GM19397 (cell line): ENCODE results near the gene NXF3.
"Not testable (repeated sequence)": the region's sequence is repeated elsewhere in the genome, so short reads cannot be mapped to it uniquely, and the experiment has no call there.

Experiments
- ATAC-seq: cut with Tn5 transposase; IDR thresholded peaks from one replicate; pipeline ENCODE4 v1.9.1; 2021; ENCODE audit warnings: mild to moderate bottlenecking, moderate library complexity; ENCODE audit not compliant: unreplicated experiment

NXF3 gene, protein sequence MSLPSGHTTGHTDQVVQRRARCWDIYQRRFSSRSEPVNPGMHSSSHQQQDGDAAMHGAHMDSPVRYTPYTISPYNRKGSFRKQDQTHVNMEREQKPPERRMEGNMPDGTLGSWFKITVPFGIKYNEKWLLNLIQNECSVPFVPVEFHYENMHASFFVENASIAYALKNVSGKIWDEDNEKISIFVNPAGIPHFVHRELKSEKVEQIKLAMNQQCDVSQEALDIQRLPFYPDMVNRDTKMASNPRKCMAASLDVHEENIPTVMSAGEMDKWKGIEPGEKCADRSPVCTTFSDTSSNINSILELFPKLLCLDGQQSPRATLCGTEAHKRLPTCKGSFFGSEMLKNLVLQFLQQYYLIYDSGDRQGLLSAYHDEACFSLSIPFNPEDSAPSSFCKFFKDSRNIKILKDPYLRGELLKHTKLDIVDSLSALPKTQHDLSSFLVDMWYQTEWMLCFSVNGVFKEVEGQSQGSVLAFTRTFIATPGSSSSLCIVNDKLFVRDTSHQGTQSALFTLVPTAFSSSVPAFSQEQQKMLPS

GRCh38 chrX:103092942-103093341 is at the start of gene NXF3:
Gene NXF3, minus strand, starts transcription at chrX:103093143. Its CDS starts 120 bp downstream, at chrX:103093023.
- ATAC-seq, result no peak

- ATAC-seq, result not testable (repeated sequence)
Observed at GRCh38 chrX:103136528-103136927, 43.6 kb upstream of the NXF3 start.

GRCh38 chrX:103124284-103124683 is 31.3 kb upstream of the NXF3 start:
- ATAC-seq, result no peak

GRCh38 chrX:103120748-103121147 is 27.8 kb upstream of the NXF3 start:
- no peak for ATAC-seq

- not testable (repeated sequence) for ATAC-seq
Observed at GRCh38 chrX:103116970-103117369, 24.0 kb upstream of the NXF3 start.

DNA sequence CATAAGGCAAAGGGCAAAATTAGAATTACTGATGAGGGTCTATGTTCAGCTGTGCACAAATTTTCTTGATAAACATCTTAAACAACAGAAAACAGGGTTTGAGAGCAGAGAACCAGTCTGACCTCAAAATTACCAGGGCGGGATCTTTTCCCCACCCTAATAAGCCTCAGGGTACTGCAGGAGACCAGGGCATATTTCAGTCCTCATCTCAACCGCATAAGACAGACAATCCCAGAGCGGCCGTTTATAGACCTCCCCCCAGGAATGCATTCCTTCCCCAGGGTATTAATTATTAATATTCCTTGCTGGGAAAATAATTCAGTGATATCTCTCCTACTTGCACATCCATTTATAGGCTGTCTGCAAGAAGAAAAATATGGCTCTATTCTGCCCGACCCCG is 16.6 kb upstream of the NXF3 start:
- not testable (repeated sequence) for ATAC-seq

GRCh38 chrX:103107836-103108235 is 14.9 kb upstream of the NXF3 start:
- ATAC-seq, result no peak

DNA sequence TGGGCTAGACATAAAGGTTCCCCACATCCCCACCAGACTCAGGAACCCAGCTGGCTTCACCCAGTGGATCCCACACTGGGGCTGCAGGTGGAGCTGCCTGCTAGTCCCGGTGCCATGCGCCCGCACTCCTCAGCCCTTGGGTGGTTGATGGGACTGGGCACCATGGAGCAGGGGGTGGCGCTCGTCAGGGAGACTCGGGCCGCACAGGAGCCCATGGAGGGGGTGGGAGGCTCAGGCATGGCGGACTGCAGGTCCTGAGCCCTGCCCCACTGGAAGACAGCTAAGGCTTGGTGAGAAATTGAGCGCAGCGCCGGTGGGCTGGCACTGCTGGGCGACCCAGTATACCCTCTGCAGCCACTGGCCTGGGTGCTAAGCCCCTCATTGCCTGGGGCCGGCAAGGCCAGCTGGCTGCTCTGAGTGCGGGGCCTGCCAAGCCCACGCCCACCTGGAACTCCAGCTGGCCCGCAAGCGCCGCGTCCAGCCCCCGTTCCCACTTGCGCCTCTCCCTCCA is 14.3 kb upstream of the NXF3 start:
- ATAC-seq, result not testable (repeated sequence)

GRCh38 chrX:103104370-103104769 is 11.4 kb upstream of the NXF3 start:
- ATAC-seq, result not testable (repeated sequence)

GRCh38 chrX:103103866-103104265 is 10.9 kb upstream of the NXF3 start:
- not testable (repeated sequence) for ATAC-seq

- ATAC-seq, result no peak
Observed at GRCh38 chrX:103101299-103102042, 8.5 kb upstream of the NXF3 start.

GRCh38 chrX:103100484-103100883 is 7.5 kb upstream of the NXF3 start:
- ATAC-seq, result no peak

GRCh38 chrX:103099691-103100090 is 6.7 kb upstream of the NXF3 start:
- no peak for ATAC-seq

DNA sequence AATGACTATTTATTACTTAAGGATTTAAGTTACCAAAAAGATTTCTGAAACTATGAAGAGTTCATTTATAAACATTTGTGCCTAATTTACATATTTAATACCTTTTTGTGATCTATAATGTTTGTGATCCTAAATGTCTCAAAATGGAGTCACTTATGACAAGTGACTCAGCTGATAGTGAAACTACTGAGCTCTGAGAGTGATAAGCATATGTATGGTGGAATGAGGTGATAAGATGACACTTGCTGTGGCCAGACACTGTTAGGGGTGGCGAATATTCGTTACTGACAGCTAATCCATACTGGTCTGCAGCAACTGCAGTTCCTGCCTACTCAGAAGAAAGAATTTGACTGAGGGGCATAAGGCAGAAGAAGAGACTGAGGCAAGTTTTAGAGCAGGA is 5.5 kb upstream of the NXF3 start:
- ATAC-seq, result no peak

- ATAC-seq, result no peak
Observed at GRCh38 chrX:103081051-103081450, 11.9 kb downstream of the NXF3 start.

DNA sequence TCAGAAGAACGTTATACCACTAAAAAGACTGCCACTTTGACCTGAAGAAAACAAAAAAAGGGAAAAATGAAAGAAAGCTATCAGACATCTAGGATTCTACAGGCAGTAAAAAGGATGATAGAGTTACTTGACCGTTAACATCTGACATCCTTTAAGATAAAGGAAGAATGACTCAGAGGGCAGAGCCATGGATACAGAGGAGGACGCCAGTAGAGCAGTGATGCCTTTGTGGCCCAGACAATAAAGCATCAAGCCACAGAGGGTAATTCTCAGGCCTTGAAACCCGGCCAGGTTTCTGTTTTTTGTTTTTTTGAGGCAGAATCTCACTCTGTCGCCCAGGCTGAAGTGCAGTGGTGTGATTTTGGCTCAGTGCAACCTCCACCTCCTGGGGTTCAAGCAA is 19.5 kb downstream of the NXF3 start:
- ATAC-seq, result no peak

DNA sequence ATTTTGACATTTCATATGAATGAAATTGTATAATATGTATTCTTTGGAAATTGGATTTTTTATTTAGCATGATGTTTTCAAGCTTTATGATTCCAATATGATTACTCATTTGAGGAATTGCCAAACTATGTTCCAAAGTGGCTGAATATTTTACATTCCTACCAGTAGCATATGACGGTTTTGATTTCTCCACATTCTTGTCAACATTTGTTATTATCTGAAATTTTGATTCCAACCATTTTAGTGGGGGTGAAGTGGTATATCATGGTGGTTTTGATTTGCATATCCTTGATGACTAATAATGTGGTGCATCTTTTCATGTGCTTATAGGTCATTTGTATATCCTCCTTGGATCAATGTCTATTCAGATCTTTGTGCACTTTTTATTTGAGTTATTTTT is 26.3 kb downstream of the NXF3 start:
- ATAC-seq, result no peak

- ATAC-seq, result no peak
Observed at GRCh38 chrX:103063918-103064434, 29.0 kb downstream of the NXF3 start, which contains the start of gene BEX1. Gene BEX1, minus strand, starts transcription at chrX:103064171. Its CDS starts 897 bp downstream, at chrX:103063274.

- ATAC-seq, result no peak
Observed at GRCh38 chrX:103063191-103063845, 29.6 kb downstream of the NXF3 start.

- ATAC-seq, result no peak
Observed at GRCh38 chrX:103061486-103061885, 31.5 kb downstream of the NXF3 start.

DNA sequence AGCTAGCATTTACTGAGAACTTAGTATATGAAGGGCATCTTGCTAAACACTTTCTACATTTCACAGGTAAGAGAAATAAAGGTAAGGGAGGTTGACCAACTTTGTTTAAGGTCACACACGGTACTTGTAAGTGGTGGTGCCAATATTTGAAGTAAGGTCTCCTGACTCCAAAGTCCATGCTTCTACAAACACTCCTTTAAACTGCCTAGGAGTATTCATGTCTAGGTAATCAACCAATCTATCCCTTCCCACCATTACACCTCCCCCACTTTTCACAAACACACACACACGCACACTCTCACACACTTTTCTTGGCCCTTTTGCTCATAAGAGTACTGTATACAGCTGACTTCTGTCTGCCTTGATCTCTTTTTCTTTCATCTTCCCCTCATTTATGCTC is 36.0 kb downstream of the NXF3 start:
- no peak for ATAC-seq
